Measurements from ENCODE around the gene SP5.

- no peak for TF ChIP-seq POLR2A (IDR thresholded peaks at IDR 0.05)
- TF ChIP-seq CTCF (IDR thresholded peaks at IDR 0.05 in 4 of 5, conservative IDR thresholded peaks at IDR 0.05 in 1 of 5) = no peak
These were observed 32.8 kb downstream of the SP5 start for GRCh38 chr2:170747921-170748320.

Data from gastrocnemius medialis (tissue), 4 donors.